ENCODE data around the gene TMEM232. TPM values are rescaled to one million over a fixed set of nuclear protein-coding genes. Genes with fewer than 3 reads are reported as not detected.

Gene TMEM232
- total RNA-seq, 1 donor from 2014 or later = 1.1 TPM

DNA sequence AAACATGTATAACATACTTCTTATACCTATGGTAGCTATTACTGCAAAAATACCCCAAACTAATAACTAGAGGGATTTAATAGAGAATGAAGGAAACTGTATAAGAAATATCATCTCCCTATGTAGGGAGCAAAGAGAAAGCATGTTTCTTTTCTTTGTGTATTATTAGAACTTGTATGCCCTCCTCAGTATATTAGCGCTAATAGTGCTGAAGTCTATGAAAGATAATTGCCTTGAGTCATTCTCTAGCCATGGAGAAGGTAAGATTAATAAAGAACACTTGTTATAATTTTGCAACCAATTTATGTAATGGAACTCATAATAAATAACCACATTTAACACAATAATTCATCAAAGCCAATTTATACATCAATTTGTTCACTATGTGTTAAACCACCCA, 329.2 kb downstream of the TMEM232 start:
- Mint-ChIP-seq H3K27ac (no peak overlapping the region), H3K4me1 (ENCODE audit: low read depth) (no peaks in the 10 kb centered on the region), H3K36me3 (ENCODE audit: low read depth) (no peaks in the 10 kb centered on the region), H3K4me3 (ENCODE audit: low read depth) (no peak overlapping the region), H3K9me3 (no peaks in the 10 kb centered on the region), H3K27me3 (ENCODE audit: low read depth) (no peaks in the 10 kb centered on the region)
- no peak for DNase-seq (ENCODE audit: low spot score)
- intact Hi-C loops (cut with micrococcal nuclease) = no loop called here

DNA sequence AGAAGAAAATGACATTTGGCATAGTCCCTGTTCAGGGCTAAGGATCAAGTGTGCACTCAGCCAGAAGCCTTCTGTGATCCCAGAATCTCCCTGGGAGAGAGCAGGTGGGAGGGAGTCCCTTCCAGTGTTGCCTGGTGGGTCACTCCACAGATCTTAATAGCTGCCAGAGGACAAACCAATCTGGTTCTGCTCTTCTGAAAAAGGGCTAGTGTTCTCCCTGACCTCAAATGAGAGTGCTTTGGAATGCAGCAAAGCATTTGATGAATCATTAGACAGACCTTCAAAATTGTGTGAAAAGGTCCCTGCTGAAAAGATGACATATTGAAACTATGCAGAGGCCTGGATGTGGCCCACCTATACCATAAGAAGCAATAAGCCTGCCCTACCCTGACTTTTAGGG, 339.7 kb downstream of the TMEM232 start:
- no peaks in the 10 kb centered on the region for H3K9me3 Mint-ChIP-seq
- intact Hi-C loops (cut with micrococcal nuclease) = no loop called here
- no peak overlapping the region for H3K27ac Mint-ChIP-seq
- no peaks in the 10 kb centered on the region for H3K4me1 Mint-ChIP-seq (ENCODE audit: low read depth)
- no peak overlapping the region for H3K4me3 Mint-ChIP-seq (ENCODE audit: low read depth)
- no peak for DNase-seq (ENCODE audit: low spot score)
- no peaks in the 10 kb centered on the region for H3K27me3 Mint-ChIP-seq (ENCODE audit: low read depth)
- no peaks in the 10 kb centered on the region for H3K36me3 Mint-ChIP-seq (ENCODE audit: low read depth)

DNA sequence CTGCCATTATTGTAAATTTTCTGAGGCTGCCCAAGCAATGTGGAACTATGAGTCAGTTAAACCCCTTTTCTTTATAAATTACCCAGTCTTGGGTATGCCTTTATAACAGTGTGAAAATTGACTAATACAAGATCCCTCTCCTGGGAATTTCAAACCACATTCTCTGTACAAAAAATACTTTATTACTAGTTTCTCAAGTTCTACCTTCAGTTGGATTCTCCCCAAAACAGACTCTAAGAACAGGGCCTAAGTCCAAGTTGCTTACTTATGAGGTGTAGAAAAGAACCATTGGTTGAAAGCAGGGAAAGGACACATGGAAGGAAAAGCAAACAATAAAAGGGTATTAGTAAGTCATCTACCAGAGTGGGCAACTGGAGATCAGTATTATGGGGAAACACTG, 343.2 kb downstream of the TMEM232 start:
- Mint-ChIP-seq H3K27me3 (ENCODE audit: low read depth) (no peaks in the 10 kb centered on the region), H3K4me3 (ENCODE audit: low read depth) (no peak overlapping the region), H3K36me3 (ENCODE audit: low read depth) (no peaks in the 10 kb centered on the region), H3K4me1 (ENCODE audit: low read depth) (no peaks in the 10 kb centered on the region), H3K9me3 (no peaks in the 10 kb centered on the region), H3K27ac (no peak overlapping the region)
- intact Hi-C loops (cut with micrococcal nuclease) = no loop called here
- DNase-seq (ENCODE audit: low spot score) = no peak

- no peak overlapping the region for H3K4me3 Mint-ChIP-seq (ENCODE audit: low read depth)
Measured at GRCh38 chr5:110377943-110378342, 348.5 kb downstream of the TMEM232 start.

GRCh38 chr5:110377361-110377760, 349.1 kb downstream of the TMEM232 start:
- H3K4me3 Mint-ChIP-seq (ENCODE audit: low read depth) = no peak overlapping the region
- no peaks in the 10 kb centered on the region for H3K9me3 Mint-ChIP-seq
- no peaks in the 10 kb centered on the region for H3K4me1 Mint-ChIP-seq (ENCODE audit: low read depth)
- no peaks in the 10 kb centered on the region for H3K36me3 Mint-ChIP-seq (ENCODE audit: low read depth)
- H3K27ac Mint-ChIP-seq = no peak overlapping the region
- no peak for DNase-seq (ENCODE audit: low spot score)
- H3K27me3 Mint-ChIP-seq (ENCODE audit: low read depth) = no peaks in the 10 kb centered on the region
- intact Hi-C loops (cut with micrococcal nuclease) = no loop called here

More at GRCh38 chr5:110377943-110378342, 348.5 kb downstream of the TMEM232 start:
- Mint-ChIP-seq H3K36me3 (ENCODE audit: low read depth) (no peaks in the 10 kb centered on the region), H3K9me3 (no peaks in the 10 kb centered on the region), H3K4me1 (ENCODE audit: low read depth) (no peaks in the 10 kb centered on the region), H3K27me3 (ENCODE audit: low read depth) (no peaks in the 10 kb centered on the region), H3K27ac (no peak overlapping the region)
- DNase-seq (ENCODE audit: low spot score) = no peak
- intact Hi-C loops (cut with micrococcal nuclease) = no loop called here

GRCh38 chr5:110376281-110376951, 350.1 kb downstream of the TMEM232 start:
- no peaks in the 10 kb centered on the region for H3K27me3 Mint-ChIP-seq (ENCODE audit: low read depth)
- no peaks in the 10 kb centered on the region for H3K36me3 Mint-ChIP-seq (ENCODE audit: low read depth)
- no peak overlapping the region for H3K4me3 Mint-ChIP-seq (ENCODE audit: low read depth)
- H3K27ac Mint-ChIP-seq = no peak overlapping the region
- H3K4me1 Mint-ChIP-seq (ENCODE audit: low read depth) = no peaks in the 10 kb centered on the region
- intact Hi-C loops (cut with micrococcal nuclease) = no loop called here
- no peaks in the 10 kb centered on the region for H3K9me3 Mint-ChIP-seq
- no peak for DNase-seq (ENCODE audit: low spot score)

GRCh38 chr5:110371725-110372041, 354.8 kb downstream of the TMEM232 start:
- no peaks in the 10 kb centered on the region for H3K9me3 Mint-ChIP-seq
- H3K4me1 Mint-ChIP-seq (ENCODE audit: low read depth) = no peaks in the 10 kb centered on the region
- intact Hi-C loops (cut with micrococcal nuclease) = no loop called here
- no peaks in the 10 kb centered on the region for H3K27me3 Mint-ChIP-seq (ENCODE audit: low read depth)
- no peak for DNase-seq (ENCODE audit: low spot score)
- H3K36me3 Mint-ChIP-seq (ENCODE audit: low read depth) = no peaks in the 10 kb centered on the region
- H3K27ac Mint-ChIP-seq = no peak overlapping the region
- no peak overlapping the region for H3K4me3 Mint-ChIP-seq (ENCODE audit: low read depth)

- Mint-ChIP-seq H3K36me3 (ENCODE audit: low read depth) (no peaks in the 10 kb centered on the region), H3K27ac (no peak overlapping the region), H3K27me3 (ENCODE audit: low read depth) (no peaks in the 10 kb centered on the region), H3K4me3 (ENCODE audit: low read depth) (no peak overlapping the region), H3K9me3 (no peaks in the 10 kb centered on the region), H3K4me1 (ENCODE audit: low read depth) (no peaks in the 10 kb centered on the region)
- DNase-seq (ENCODE audit: low spot score) = no peak
- intact Hi-C loops (cut with micrococcal nuclease) = no loop called here
Measured at GRCh38 chr5:110371011-110371724, 355.3 kb downstream of the TMEM232 start.

Other genes with a start within 250 kb of the TMEM232 start
- 44.0 and 44.8 TPM in 2 replicates for gene SLC25A46, start 12.3 kb upstream of the TMEM232 start, total RNA-seq

Data from activated T-helper 2 cell treated with anti-CD3 and anti-CD28 coated beads, Interferon-gamma antibody, Interleukin-2, Interleukin-4, amounts not matched to agents 10 μg/mL and 5 μg/mL and 100 μg/mL, durations not matched to agents 14 hours and 24 hours and 36 hours (primary cell).